Activated gamma-delta T cell treated with anti-CD3 and anti-CD28 coated beads, Interleukin-2, amount 50 U/mL, for 16 hours (primary cell): ENCODE results near the gene LRG1.

Experiments used
- DNase-seq: peaks from one replicate; pipeline ENCODE4 v3.0.0-alpha.2; 2020; ENCODE audit warnings: low read depth

Gene LRG1

GRCh38 chr19:4508698-4509097, 31.1 kb downstream of the LRG1 start:
- DNase-seq, result no peak

- no peak for DNase-seq
Measured at GRCh38 chr19:4507804-4508203, 32.0 kb downstream of the LRG1 start.

- DNase-seq, result no peak
Measured at GRCh38 chr19:4507150-4507452, 32.7 kb downstream of the LRG1 start.

GRCh38 chr19:4506449-4507149, 33.2 kb downstream of the LRG1 start:
- DNase-seq, result no peak

GRCh38 chr19:4505570-4506448, 34.0 kb downstream of the LRG1 start:
- no peak for DNase-seq

- DNase-seq, result no peak
Measured at GRCh38 chr19:4504891-4505569, 34.8 kb downstream of the LRG1 start.

GRCh38 chr19:4504297-4504701, 35.5 kb downstream of the LRG1 start:
- DNase-seq, result no peak

- no peak for DNase-seq
Measured at GRCh38 chr19:4503825-4504170, 36.0 kb downstream of the LRG1 start.

- no peak for DNase-seq
Measured at GRCh38 chr19:4503132-4503824, 36.6 kb downstream of the LRG1 start.

GRCh38 chr19:4502282-4503131, 37.3 kb downstream of the LRG1 start:
- no peak for DNase-seq

- DNase-seq, result no peak
Measured at GRCh38 chr19:4501691-4502090, 38.1 kb downstream of the LRG1 start.

- no peak for DNase-seq
Measured at GRCh38 chr19:4500841-4501591, 38.8 kb downstream of the LRG1 start.

- no peak for DNase-seq
Measured at GRCh38 chr19:4499855-4500254, 40.0 kb downstream of the LRG1 start.

- DNase-seq, result no peak
Measured at GRCh38 chr19:4499318-4499717, 40.5 kb downstream of the LRG1 start.

- no peak for DNase-seq
Measured at GRCh38 chr19:4498694-4499093, 41.1 kb downstream of the LRG1 start.

GRCh38 chr19:4497770-4498389, 42.0 kb downstream of the LRG1 start:
- no peak for DNase-seq

- DNase-seq, result no peak
Measured at GRCh38 chr19:4496304-4496703, 43.5 kb downstream of the LRG1 start.

GRCh38 chr19:4495471-4495870, 44.4 kb downstream of the LRG1 start:
- no peak for DNase-seq

GRCh38 chr19:4494691-4495064, 45.2 kb downstream of the LRG1 start:
- DNase-seq, result no peak

- DNase-seq, result no peak
Measured at GRCh38 chr19:4493929-4494690, 45.7 kb downstream of the LRG1 start.
